Measurements from ENCODE around the gene RRP12. TPM values are rescaled to one million over a fixed set of nuclear protein-coding genes. Genes with fewer than 3 reads are reported as not detected.

The RRP12 gene
- total and polyA plus RNA-seq, 4 experiments from 2014 or later = 6.3 to 20.0 (median 12.9) TPM

GRCh38 chr10:97442277-97442676, 41.1 kb upstream of the RRP12 start:
- POLR2A ChIA-PET (ENCODE audit: partially characterized antibody) = no interaction called here

DNA sequence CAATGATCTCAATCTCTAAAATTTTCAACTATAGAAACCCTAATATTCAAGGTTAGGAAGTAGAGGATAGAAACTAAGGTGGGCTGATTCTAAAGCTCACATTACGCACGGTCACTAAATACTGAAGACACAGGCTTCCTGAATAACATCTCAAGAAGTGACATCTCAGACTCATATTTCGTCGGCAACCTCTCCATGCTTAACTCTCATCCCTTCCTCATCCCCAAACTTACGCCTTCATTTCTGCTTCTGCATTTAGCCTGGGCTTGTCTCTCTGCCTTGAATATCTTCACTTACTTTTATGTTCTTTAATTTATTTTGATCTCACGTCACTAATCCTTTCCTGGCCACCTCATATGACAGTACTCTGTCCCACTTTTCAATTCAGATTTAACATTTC, 34.1 kb upstream of the RRP12 start:
- no peaks in the 10 kb centered on the region for H3K9me3 ChIP-seq (ENCODE audit: control insufficient read depth in 1 of 2, low read length in 2 of 2)
- CTCF ChIA-PET (ENCODE audit: partially characterized antibody) = no interaction called here
- no peaks in the 10 kb centered on the region for H3K27me3 ChIP-seq (ENCODE audit: insufficient read depth, low read length)
- no peak overlapping the region for H3K4me3 ChIP-seq (ENCODE audit: low read length in 2 of 2)
- H3K9me3 Mint-ChIP-seq = no peaks in the 10 kb centered on the region
- H3K36me3 ChIP-seq (ENCODE audit: insufficient read depth, low read length) = peaks cover 67% of the 10 kb centered on the region
- no peak overlapping the region for H3K4me3 Mint-ChIP-seq
- no peaks in the 10 kb centered on the region for H3K4me1 ChIP-seq (ENCODE audit: insufficient read depth, low read length)
- POLR2A ChIA-PET (ENCODE audit: partially characterized antibody) = interaction anchor here (1.0 to 1.3 kb wide), 2 partner anchors 10 to 24 kb away, joined by 3 to 7 read pairs; no protein-coding TSS in a partner anchor
- H3K4me1 Mint-ChIP-seq = peaks cover 0 to 2% (median under 1%) of the 10 kb centered on the region in 4 donors
- peaks cover 26 to 66% of the 10 kb centered on the region in 2 donors for H3K36me3 Mint-ChIP-seq
- intact Hi-C loops (cut with micrococcal nuclease) = no loop called here
- no peak overlapping the region for H3K27ac ChIP-seq (ENCODE audit: low read depth, low read length)
- no peak for DNase-seq
- H3K27me3 Mint-ChIP-seq = no peaks in the 10 kb centered on the region
- peak overlapping the region in 2 of 7 donors; percentile 19 to 84 for H3K27ac Mint-ChIP-seq

More at GRCh38 chr10:97442277-97442676, 41.1 kb upstream of the RRP12 start:
- no peak for DNase-seq
- H3K9me3 Mint-ChIP-seq = peaks cover 0 to 3% (median 0%) of the 10 kb centered on the region in 8 donors
- intact Hi-C loops (cut with micrococcal nuclease) = no loop called here
- H3K27me3 Mint-ChIP-seq = no peaks in the 10 kb centered on the region
- no peaks in the 10 kb centered on the region for H3K27me3 ChIP-seq (ENCODE audit: insufficient read depth, low read length)
- peaks cover 24% of the 10 kb centered on the region for H3K36me3 ChIP-seq (ENCODE audit: insufficient read depth, low read length)
- H3K4me1 Mint-ChIP-seq = peaks cover 16 to 34% (median 28%) of the 10 kb centered on the region in 4 donors
- H3K4me1 ChIP-seq (ENCODE audit: insufficient read depth, low read length) = peaks cover 26% of the 10 kb centered on the region
- H3K4me3 ChIP-seq (ENCODE audit: low read length in 2 of 2) = no peak overlapping the region
- H3K4me3 Mint-ChIP-seq = no peak overlapping the region
- no peaks in the 10 kb centered on the region for H3K9me3 ChIP-seq (ENCODE audit: control insufficient read depth in 1 of 2, low read length in 2 of 2)
- H3K27ac ChIP-seq (ENCODE audit: low read depth, low read length) = no peak overlapping the region
- H3K27ac Mint-ChIP-seq = no peak overlapping the region
- CTCF ChIA-PET (ENCODE audit: partially characterized antibody) = interaction anchor here (1.2 to 1.8 kb wide), 3 partner anchors 23 to 164 kb away, joined by 3 to 6 read pairs (median 4); no protein-coding TSS in a partner anchor
- H3K36me3 Mint-ChIP-seq = peaks cover 22 to 39% of the 10 kb centered on the region in 2 donors

DNA sequence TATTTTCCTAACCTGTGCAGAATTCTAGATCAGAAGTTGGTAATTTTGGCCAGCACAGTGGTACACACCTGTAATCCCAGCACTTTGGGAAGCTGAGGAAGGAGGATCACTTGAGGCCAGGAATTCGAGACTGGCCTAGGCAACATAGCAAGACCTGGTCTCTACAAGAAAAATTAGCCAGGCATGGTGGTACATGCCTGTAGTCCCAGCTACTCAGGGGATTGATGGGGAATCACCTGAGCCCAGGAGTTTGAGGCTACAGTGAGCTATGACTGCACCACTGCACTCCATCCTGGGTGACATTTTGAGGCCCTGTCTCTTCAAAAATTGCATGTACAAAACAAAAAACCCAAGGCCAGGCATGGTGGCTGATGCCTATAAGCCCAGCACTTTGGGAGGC, 33.4 kb upstream of the RRP12 start:
- Histone ChIP-seq H3K36me3 (ENCODE audit: insufficient read depth, low read length) (peaks cover 68% of the 10 kb centered on the region), H3K27me3 (ENCODE audit: insufficient read depth, low read length) (no peaks in the 10 kb centered on the region), H3K9me3 (ENCODE audit: control insufficient read depth in 1 of 2, low read length in 2 of 2) (no peaks in the 10 kb centered on the region), H3K27ac (ENCODE audit: low read depth, low read length) (no peak overlapping the region), H3K4me3 (ENCODE audit: low read length in 2 of 2) (no peak overlapping the region), H3K4me1 (ENCODE audit: insufficient read depth, low read length) (peaks cover under 1% of the 10 kb centered on the region)
- no peak for DNase-seq
- peaks cover 22 to 68% of the 10 kb centered on the region in 2 donors for H3K36me3 Mint-ChIP-seq
- H3K4me1 Mint-ChIP-seq = peaks cover 0 to 7% (median 1%) of the 10 kb centered on the region in 4 donors
- ChIA-PET CTCF (ENCODE audit: partially characterized antibody) (no interaction called here), POLR2A (ENCODE audit: partially characterized antibody) (interaction anchor here (1.0 to 1.3 kb wide), 2 partner anchors 10 to 24 kb away, joined by 3 to 7 read pairs; no protein-coding TSS in a partner anchor)
- H3K27ac Mint-ChIP-seq = peak overlapping the region in 1 of 7 donors; percentile 40
- no peak overlapping the region for H3K4me3 Mint-ChIP-seq
- intact Hi-C loops (cut with micrococcal nuclease) = no loop called here
- H3K9me3 Mint-ChIP-seq = no peaks in the 10 kb centered on the region
- no peaks in the 10 kb centered on the region for H3K27me3 Mint-ChIP-seq

DNA sequence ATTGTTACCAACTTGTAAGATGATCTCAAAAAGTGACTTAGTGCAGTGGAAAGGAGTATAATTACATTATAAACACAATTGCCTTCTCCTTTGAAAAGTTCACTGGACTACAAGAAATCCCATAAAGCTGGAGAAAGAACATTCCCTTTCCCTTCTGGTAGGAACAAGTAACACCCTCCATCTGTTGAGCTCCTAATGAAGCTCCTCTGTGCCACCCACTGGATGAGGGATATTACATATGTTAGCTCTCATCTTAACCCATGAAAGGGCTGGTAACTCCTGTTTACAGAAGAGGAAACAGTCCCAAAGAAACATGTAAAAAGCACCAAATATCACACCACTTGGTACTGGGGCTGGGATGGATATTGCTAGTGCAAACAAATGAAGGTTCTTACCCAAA, 32.9 kb upstream of the RRP12 start:
- DNase-seq = no peak
- Histone ChIP-seq H3K27me3 (ENCODE audit: insufficient read depth, low read length) (no peaks in the 10 kb centered on the region), H3K27ac (ENCODE audit: low read depth, low read length) (no peak overlapping the region), H3K4me1 (ENCODE audit: insufficient read depth, low read length) (peaks cover 5% of the 10 kb centered on the region), H3K4me3 (ENCODE audit: low read length in 2 of 2) (no peak overlapping the region), H3K9me3 (ENCODE audit: control insufficient read depth in 1 of 2, low read length in 2 of 2) (no peaks in the 10 kb centered on the region), H3K36me3 (ENCODE audit: insufficient read depth, low read length) (peaks cover 69% of the 10 kb centered on the region)
- no peak overlapping the region for H3K27ac Mint-ChIP-seq
- peaks cover 3 to 12% (median 5%) of the 10 kb centered on the region in 4 donors for H3K4me1 Mint-ChIP-seq
- H3K36me3 Mint-ChIP-seq = peaks cover 19 to 67% of the 10 kb centered on the region in 2 donors
- intact Hi-C loops (cut with micrococcal nuclease) = no loop called here
- H3K4me3 Mint-ChIP-seq = no peak overlapping the region
- POLR2A ChIA-PET (ENCODE audit: partially characterized antibody) = interaction anchor here (0.7 to 1.0 kb wide), 3 partner anchors 11 to 19 kb away, joined by 3 to 4 read pairs (median 4); no protein-coding TSS in a partner anchor
- CTCF ChIA-PET (ENCODE audit: partially characterized antibody) = interaction anchor here (0.8 kb wide), 1 partner anchor 267 kb away, joined by 3 read pairs; no protein-coding TSS in a partner anchor
- no peaks in the 10 kb centered on the region for H3K27me3 Mint-ChIP-seq
- H3K9me3 Mint-ChIP-seq = no peaks in the 10 kb centered on the region

GRCh38 chr10:97428572-97428981, 27.4 kb upstream of the RRP12 start:
- H3K27ac ChIP-seq (ENCODE audit: low read depth, low read length) = peak overlapping the region; percentile 70
- peaks cover 13 to 49% of the 10 kb centered on the region in 2 donors for H3K36me3 Mint-ChIP-seq
- H3K27ac Mint-ChIP-seq = peak overlapping the region; percentile 89 to 97 (median 94)
- H3K36me3 ChIP-seq (ENCODE audit: insufficient read depth, low read length) = peaks cover 21% of the 10 kb centered on the region
- no peaks in the 10 kb centered on the region for H3K9me3 ChIP-seq (ENCODE audit: control insufficient read depth in 1 of 2, low read length in 2 of 2)
- DNase-seq = peak in 3 of 5 donors; percentile 20 to 71 (median 30)
- peaks cover 35% of the 10 kb centered on the region for H3K4me1 ChIP-seq (ENCODE audit: insufficient read depth, low read length)
- H3K4me3 Mint-ChIP-seq = peak overlapping the region; percentile 71 to 93 (median 79)
- CTCF ChIA-PET (ENCODE audit: partially characterized antibody) = interaction anchor here (0.7 to 1.8 kb wide), 4 partner anchors 10 to 36 kb away, joined by 3 to 8 read pairs (median 4); no protein-coding TSS in a partner anchor
- no peaks in the 10 kb centered on the region for H3K27me3 ChIP-seq (ENCODE audit: insufficient read depth, low read length)
- peaks cover 0 to 2% of the 10 kb centered on the region in 2 donors for H3K27me3 Mint-ChIP-seq
- POLR2A ChIA-PET (ENCODE audit: partially characterized antibody) = interaction anchor here (0.9 to 2.5 kb wide), 5 partner anchors 10 to 27 kb away, joined by 3 to 16 read pairs (median 7); partner anchors contain the start of gene RRP12
- peak overlapping the region in 1 of 2 donors; percentile 29 for H3K4me3 ChIP-seq (ENCODE audit: low read length in 2 of 2)
- peaks cover 0 to 2% (median 0%) of the 10 kb centered on the region in 8 donors for H3K9me3 Mint-ChIP-seq
- intact Hi-C loops (cut with micrococcal nuclease) = loop anchor here (5.0 kb wide), 2 partner anchors 204 to 596 kb away; partner anchors contain the start of genes LCOR and MORN4
- H3K4me1 Mint-ChIP-seq = peaks cover 22 to 54% (median 31%) of the 10 kb centered on the region in 4 donors

DNA sequence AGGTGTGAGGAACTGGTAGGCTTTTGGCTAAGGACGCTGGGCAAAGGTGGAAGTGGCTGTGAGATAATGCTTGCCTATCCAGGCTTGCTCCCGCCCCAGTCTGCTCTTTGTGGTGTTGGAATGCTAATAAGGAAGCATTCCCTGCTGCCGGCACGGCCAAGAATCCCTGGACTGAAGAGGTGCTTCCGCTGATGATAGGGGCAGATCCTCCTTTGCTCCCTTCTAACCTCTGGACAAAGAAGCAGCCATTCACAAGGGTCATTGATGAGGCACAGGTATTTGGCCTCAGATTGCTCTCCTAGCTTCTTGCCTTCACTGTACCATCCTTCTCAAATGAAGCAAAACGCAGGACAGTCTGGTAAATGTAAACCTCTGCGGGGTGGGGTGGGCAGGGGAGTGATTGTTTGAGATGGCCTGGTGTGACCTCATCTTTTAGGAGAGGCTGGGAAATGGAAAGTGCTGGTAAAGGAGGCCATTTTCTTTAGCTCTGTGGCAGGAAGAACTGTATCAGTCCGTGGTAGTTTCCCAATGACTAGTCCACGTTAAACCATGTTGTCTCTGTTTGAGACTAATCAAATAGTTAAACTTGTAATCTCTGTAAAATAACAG, 26.5 kb upstream of the RRP12 start:
- ChIA-PET POLR2A (ENCODE audit: partially characterized antibody) (interaction anchor here (1.0 to 2.5 kb wide), 5 partner anchors 9 to 70 kb away, joined by 3 to 16 read pairs (median 7); no protein-coding TSS in a partner anchor), CTCF (ENCODE audit: partially characterized antibody) (interaction anchor here (0.7 to 1.8 kb wide), 6 partner anchors 9 to 37 kb away, joined by 3 to 8 read pairs (median 4); no protein-coding TSS in a partner anchor)
- peaks cover 0 to 2% (median 0%) of the 10 kb centered on the region in 8 donors for H3K9me3 Mint-ChIP-seq
- Histone ChIP-seq H3K27ac (ENCODE audit: low read depth, low read length) (peak overlapping the region; percentile 83), H3K4me3 (ENCODE audit: low read length in 2 of 2) (peak overlapping the region; percentile 62 to 70), H3K9me3 (ENCODE audit: control insufficient read depth in 1 of 2, low read length in 2 of 2) (no peaks in the 10 kb centered on the region), H3K27me3 (ENCODE audit: insufficient read depth, low read length) (no peaks in the 10 kb centered on the region), H3K36me3 (ENCODE audit: insufficient read depth, low read length) (peaks cover 19% of the 10 kb centered on the region), H3K4me1 (ENCODE audit: insufficient read depth, low read length) (peaks cover 42% of the 10 kb centered on the region)
- H3K36me3 Mint-ChIP-seq = peaks cover 11 to 44% of the 10 kb centered on the region in 2 donors
- H3K4me3 Mint-ChIP-seq = peak overlapping the region; percentile 90 to 98 (median 94)
- H3K27ac Mint-ChIP-seq = peak overlapping the region; percentile 90 to 98 (median 97)
- intact Hi-C loops (cut with micrococcal nuclease) = loop anchor here (5.0 kb wide), 2 partner anchors 205 to 595 kb away; partner anchors contain the start of genes LCOR and MORN4
- peaks cover 26 to 61% (median 37%) of the 10 kb centered on the region in 4 donors for H3K4me1 Mint-ChIP-seq
- DNase-seq = peak in 1 of 5 donors; percentile 76
- peaks cover 0 to 2% of the 10 kb centered on the region in 2 donors for H3K27me3 Mint-ChIP-seq

All from CD4-positive, alpha-beta memory T cell (primary cell).